Gastroesophageal sphincter (tissue), 3 donors: ENCODE results near the gene EPHA3.

Experiments used
- EP300 ChIP-seq: sonication (generic); formaldehyde crosslinking; IDR thresholded peaks from one replicate; pipeline ENCODE4 v1.6.1; 2017; ENCODE audit warnings: antibody characterized with exemption, mild to moderate bottlenecking
- POLR2A ChIP-seq, 2 donors: fragments of 450-650 bp; IDR thresholded peaks; one replicate each; pipeline ENCODE4 v1.6.1; 2017; ENCODE audit warnings: antibody characterized with exemption in 2 of 2, mild to moderate bottlenecking in 2 of 2, moderate library complexity in 1 of 2
- TF ChIP-seq, protein P1 (sequence below), 4 experiments: fragments of 200-600 bp in 2 of 4; fragments of 450-650 bp in 2 of 4; sonication (generic) in 1 of 4; IDR thresholded peaks; one replicate each; pipeline ENCODE4 v1.5.1; 2017 to 2019; ENCODE audit warnings: antibody characterized with exemption in 4 of 4, mild to moderate bottlenecking in 2 of 4, moderate library complexity in 2 of 4

DNA sequence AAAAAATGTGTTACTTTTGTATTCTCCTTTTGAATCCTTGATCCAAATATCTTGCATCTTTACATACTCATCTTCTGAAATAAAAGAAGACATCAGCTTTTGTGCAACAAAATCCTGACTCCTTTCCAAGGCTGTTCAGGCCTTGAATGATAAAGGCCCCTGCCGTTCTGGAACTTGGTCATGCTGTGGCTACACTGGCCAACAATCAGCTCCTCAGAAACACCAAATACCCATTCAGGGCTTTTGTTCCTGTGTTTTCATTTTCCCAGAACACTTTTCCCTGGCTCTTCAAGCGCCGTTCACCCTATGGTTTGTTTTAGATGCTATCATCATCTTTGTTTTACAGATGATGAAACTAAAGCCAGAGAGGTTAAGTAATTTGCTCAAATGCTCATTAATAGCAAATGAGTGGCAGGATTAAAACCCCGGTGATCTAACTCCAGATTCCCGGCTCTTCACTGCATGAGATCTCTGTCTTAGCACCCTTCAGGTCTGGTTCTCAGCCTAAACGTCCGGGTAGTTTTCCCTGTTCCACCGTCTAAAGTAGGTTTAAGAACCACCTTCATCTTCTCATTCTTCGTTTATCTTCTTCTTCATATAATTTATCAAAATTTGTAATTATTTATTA lies 58.3 kb downstream of the EPHA3 start:
- TF ChIP-seq, protein P1, sequence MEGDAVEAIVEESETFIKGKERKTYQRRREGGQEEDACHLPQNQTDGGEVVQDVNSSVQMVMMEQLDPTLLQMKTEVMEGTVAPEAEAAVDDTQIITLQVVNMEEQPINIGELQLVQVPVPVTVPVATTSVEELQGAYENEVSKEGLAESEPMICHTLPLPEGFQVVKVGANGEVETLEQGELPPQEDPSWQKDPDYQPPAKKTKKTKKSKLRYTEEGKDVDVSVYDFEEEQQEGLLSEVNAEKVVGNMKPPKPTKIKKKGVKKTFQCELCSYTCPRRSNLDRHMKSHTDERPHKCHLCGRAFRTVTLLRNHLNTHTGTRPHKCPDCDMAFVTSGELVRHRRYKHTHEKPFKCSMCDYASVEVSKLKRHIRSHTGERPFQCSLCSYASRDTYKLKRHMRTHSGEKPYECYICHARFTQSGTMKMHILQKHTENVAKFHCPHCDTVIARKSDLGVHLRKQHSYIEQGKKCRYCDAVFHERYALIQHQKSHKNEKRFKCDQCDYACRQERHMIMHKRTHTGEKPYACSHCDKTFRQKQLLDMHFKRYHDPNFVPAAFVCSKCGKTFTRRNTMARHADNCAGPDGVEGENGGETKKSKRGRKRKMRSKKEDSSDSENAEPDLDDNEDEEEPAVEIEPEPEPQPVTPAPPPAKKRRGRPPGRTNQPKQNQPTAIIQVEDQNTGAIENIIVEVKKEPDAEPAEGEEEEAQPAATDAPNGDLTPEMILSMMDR (IDR thresholded peaks at IDR 0.05) = no peak
- no peak for TF ChIP-seq EP300
- no peak for TF ChIP-seq POLR2A (IDR thresholded peaks at IDR 0.05)
